WTC11 (cell line): ENCODE measurements around the gene PAX8. TPM values are rescaled to one million over a fixed set of nuclear protein-coding genes. Genes with fewer than 3 reads are reported as not detected.
"Not testable (repeated sequence)": the region's sequence is repeated elsewhere in the genome, so short reads cannot be mapped to it uniquely, and the experiment has no call there.

ENCODE experiments used
- ATAC-seq: fragments of 200-7000 bp; cut with Tn5 transposase; 2 replicates; pipeline ENCODE4 v1.10.0; 2021; ENCODE audit warnings: mild to moderate bottlenecking, moderate library complexity
- CTCF ChIA-PET: fragments of 300-600 bp; sonication (Branson Sonifier 250); formaldehyde crosslinking; loops from one replicate; lab custom pipeline; 2021; ENCODE audit warnings: antibody characterized with exemption; lab: Charles Lee
- POLR2A ChIA-PET: fragments of 350-600 bp; sonication (Branson Sonifier 250); formaldehyde crosslinking; loops from one replicate; lab custom pipeline; 2021; ENCODE audit warnings: antibody characterized with exemption; lab: Charles Lee
- DNase-seq: peaks from one replicate; pipeline ENCODE4 v3.0.0; 2021; ENCODE audit warnings: low spot score
- H3K27ac Mint-ChIP-seq: 2 replicates; pipeline ENCODE4 v1.8.0; 2021; ENCODE audit warnings: mixed read lengths
- H3K27me3 Mint-ChIP-seq: 2 replicates; pipeline ENCODE4 v1.8.0; 2021; ENCODE audit warnings: low read depth, mild to moderate bottlenecking, moderate library complexity, mixed read lengths
- H3K36me3 Mint-ChIP-seq: 2 replicates; pipeline ENCODE4 v1.8.0; 2021; ENCODE audit warnings: mixed read lengths
- H3K4me1 Mint-ChIP-seq: 2 replicates; pipeline ENCODE4 v1.8.0; 2022; ENCODE audit warnings: mixed read lengths
- H3K4me3 Mint-ChIP-seq: 2 replicates; pipeline ENCODE4 v1.8.0; 2021; ENCODE audit warnings: mild to moderate bottlenecking, moderate library complexity, mixed read lengths
- H3K9me3 Mint-ChIP-seq: 2 replicates; pipeline ENCODE4 v1.8.0; 2021; ENCODE audit warnings: mixed read lengths
- GTF2I ChIP-seq: fragments of 250-450 bp; sonication (Bioruptor Pico); conservative IDR thresholded peaks from 2 replicates; pipeline ENCODE4 v1.4.0; 2021; ENCODE audit warnings: mild to moderate bottlenecking
- RORB ChIP-seq: fragments of 250-450 bp; sonication (Bioruptor Pico); IDR thresholded peaks from 2 replicates; pipeline ENCODE4 v1.9.0; 2021; ENCODE audit warnings: mild to moderate bottlenecking
- SOX15 ChIP-seq: fragments of 250-450 bp; sonication (Bioruptor Pico); IDR thresholded peaks from 2 replicates; pipeline ENCODE4 v1.9.0; 2021; ENCODE audit warnings: mild to moderate bottlenecking
- ZNF263 ChIP-seq: sonication (generic); formaldehyde crosslinking; IDR thresholded peaks from 2 replicates; pipeline ENCODE4 v1.8.1; 2022; ENCODE audit warnings: low read depth, mild to moderate bottlenecking, moderate library complexity, missing genetic modification reagents
- ZNF512 ChIP-seq: sonication (generic); formaldehyde crosslinking; IDR thresholded peaks from 2 replicates; pipeline ENCODE4 v1.8.1; 2022; ENCODE audit warnings: missing genetic modification reagents, borderline replicate concordance
- ZNF671 ChIP-seq: fragments of 250-450 bp; sonication (Bioruptor Pico); IDR thresholded peaks from 2 replicates; pipeline ENCODE4 v1.8.0; 2021; ENCODE audit warnings: mild to moderate bottlenecking
- total RNA-seq: library from RNA; stranded (reverse); gene quantifications from 3 replicates; pipeline ENCODE4 v1.2.3, GENCODE V29; 2021
- TF ChIP-seq, protein P1 (sequence below): sonication (generic); formaldehyde crosslinking; IDR thresholded peaks from 2 replicates; pipeline ENCODE4 v1.8.1; 2022; ENCODE audit warnings: mild to moderate bottlenecking, missing genetic modification reagents, moderate library complexity, borderline replicate concordance
- TF ChIP-seq, protein P2 (sequence below): sonication (generic); formaldehyde crosslinking; IDR thresholded peaks from 2 replicates; pipeline ENCODE4 v1.8.1; 2023; ENCODE audit warnings: mild to moderate bottlenecking, missing genetic modification reagents, borderline replicate concordance
- TF ChIP-seq, protein P3 (sequence below): fragments of 250-450 bp; sonication (Bioruptor Pico); IDR thresholded peaks from 2 replicates; pipeline ENCODE4 v1.9.0; 2021; ENCODE audit warnings: moderate library complexity, mild to moderate bottlenecking, inconsistent platforms, borderline replicate concordance
- TF ChIP-seq, protein P4 (sequence below): sonication (generic); formaldehyde crosslinking; IDR thresholded peaks from 2 replicates; pipeline ENCODE4 v1.8.1; 2022; ENCODE audit warnings: low read depth, mild to moderate bottlenecking, moderate library complexity, missing genetic modification reagents, borderline replicate concordance

The PAX8 gene
- total RNA-seq, 1 experiment from 2014 or later: 0.35 TPM

GRCh38 chr2:113324684-113325160, 46.0 kb upstream of the PAX8 start:
- ChIA-PET CTCF (no interaction called here), POLR2A (no interaction called here)
- Mint-ChIP-seq H3K4me3 (peak overlapping the region; percentile 75), H3K4me1 (peaks cover 13% of the 10 kb centered on the region), H3K27me3 (peaks cover 47% of the 10 kb centered on the region), H3K36me3 (no peaks in the 10 kb centered on the region), H3K9me3 (no peaks in the 10 kb centered on the region), H3K27ac (no peak overlapping the region)
- TF ChIP-seq, protein P1, sequence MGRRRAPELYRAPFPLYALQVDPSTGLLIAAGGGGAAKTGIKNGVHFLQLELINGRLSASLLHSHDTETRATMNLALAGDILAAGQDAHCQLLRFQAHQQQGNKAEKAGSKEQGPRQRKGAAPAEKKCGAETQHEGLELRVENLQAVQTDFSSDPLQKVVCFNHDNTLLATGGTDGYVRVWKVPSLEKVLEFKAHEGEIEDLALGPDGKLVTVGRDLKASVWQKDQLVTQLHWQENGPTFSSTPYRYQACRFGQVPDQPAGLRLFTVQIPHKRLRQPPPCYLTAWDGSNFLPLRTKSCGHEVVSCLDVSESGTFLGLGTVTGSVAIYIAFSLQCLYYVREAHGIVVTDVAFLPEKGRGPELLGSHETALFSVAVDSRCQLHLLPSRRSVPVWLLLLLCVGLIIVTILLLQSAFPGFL (CRISPR knock-in tag): no peak
- TF ChIP-seq ZNF512: peak; percentile 90; the same call in 1 of the 2 replicates
- ATAC-seq (peak; percentile 81), DNase-seq (peak; percentile 68)

GRCh38 chr2:113323129-113323528, 44.4 kb upstream of the PAX8 start:
- H3K9me3 Mint-ChIP-seq, ATAC-seq, H3K27ac Mint-ChIP-seq, H3K4me3 Mint-ChIP-seq, POLR2A ChIA-PET, DNase-seq, H3K36me3 Mint-ChIP-seq: not testable (repeated sequence)
- H3K4me1 Mint-ChIP-seq: peaks cover 13% of the 10 kb centered on the region
- H3K27me3 Mint-ChIP-seq: peaks cover 54% of the 10 kb centered on the region
- CTCF ChIA-PET: interaction anchor here (2.1 kb wide), 1 partner anchor 119 kb away, joined by 7 read pairs; no protein-coding TSS in a partner anchor

GRCh38 chr2:113320106-113320505, 41.4 kb upstream of the PAX8 start:
- H3K27ac Mint-ChIP-seq, POLR2A ChIA-PET, DNase-seq, H3K4me3 Mint-ChIP-seq, H3K9me3 Mint-ChIP-seq, H3K36me3 Mint-ChIP-seq: not testable (repeated sequence)
- H3K27me3 Mint-ChIP-seq: peaks cover 60% of the 10 kb centered on the region
- CTCF ChIA-PET: interaction anchor here (0.6 to 1.3 kb wide), 3 partner anchors 37 to 116 kb away, joined by 3 to 10 read pairs (median 4); no protein-coding TSS in a partner anchor
- ATAC-seq: peak; percentile 52
- H3K4me1 Mint-ChIP-seq: peaks cover 12% of the 10 kb centered on the region

- H3K27ac Mint-ChIP-seq, CTCF ChIA-PET, H3K4me1 Mint-ChIP-seq, H3K36me3 Mint-ChIP-seq, H3K9me3 Mint-ChIP-seq, H3K4me3 Mint-ChIP-seq, DNase-seq, POLR2A ChIA-PET, ATAC-seq: not testable (repeated sequence)
- peaks cover 57% of the 10 kb centered on the region for H3K27me3 Mint-ChIP-seq
These were observed 40.2 kb upstream of the PAX8 start for GRCh38 chr2:113318941-113319340.

DNA sequence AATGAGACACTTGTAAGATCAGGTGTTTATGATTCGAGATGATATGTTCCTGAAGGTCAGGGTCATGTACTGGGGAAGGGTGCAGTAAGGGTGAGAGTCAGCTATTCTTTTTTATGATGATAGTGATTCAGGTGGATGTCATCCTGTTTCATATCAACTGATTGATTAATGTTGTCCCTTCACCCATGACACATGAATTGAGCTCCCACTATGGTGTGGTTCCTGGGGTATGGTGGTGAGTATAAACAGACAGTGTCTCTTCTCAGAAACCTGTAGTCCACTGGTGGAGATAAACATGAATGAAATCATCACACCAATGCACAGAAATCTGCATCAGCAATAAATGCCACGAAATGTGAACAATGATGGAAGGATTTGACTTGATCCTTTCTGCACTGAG, 37.4 kb upstream of the PAX8 start:
- Mint-ChIP-seq H3K36me3 (no peaks in the 10 kb centered on the region), H3K4me1 (peaks cover 7% of the 10 kb centered on the region), H3K9me3 (no peaks in the 10 kb centered on the region), H3K27ac (no peak overlapping the region), H3K27me3 (peaks cover 40% of the 10 kb centered on the region)
- no peak for ATAC-seq
- POLR2A ChIA-PET: no interaction called here
- TF ChIP-seq RORB: no peak
- TF ChIP-seq ZNF263 (CRISPR knock-in tag): no peak
- no peak for TF ChIP-seq ZNF512
- no peak for TF ChIP-seq ZNF671 (CRISPR knock-in tag)
- TF ChIP-seq SOX15 (CRISPR knock-in tag): no peak
- TF ChIP-seq, protein P2, sequence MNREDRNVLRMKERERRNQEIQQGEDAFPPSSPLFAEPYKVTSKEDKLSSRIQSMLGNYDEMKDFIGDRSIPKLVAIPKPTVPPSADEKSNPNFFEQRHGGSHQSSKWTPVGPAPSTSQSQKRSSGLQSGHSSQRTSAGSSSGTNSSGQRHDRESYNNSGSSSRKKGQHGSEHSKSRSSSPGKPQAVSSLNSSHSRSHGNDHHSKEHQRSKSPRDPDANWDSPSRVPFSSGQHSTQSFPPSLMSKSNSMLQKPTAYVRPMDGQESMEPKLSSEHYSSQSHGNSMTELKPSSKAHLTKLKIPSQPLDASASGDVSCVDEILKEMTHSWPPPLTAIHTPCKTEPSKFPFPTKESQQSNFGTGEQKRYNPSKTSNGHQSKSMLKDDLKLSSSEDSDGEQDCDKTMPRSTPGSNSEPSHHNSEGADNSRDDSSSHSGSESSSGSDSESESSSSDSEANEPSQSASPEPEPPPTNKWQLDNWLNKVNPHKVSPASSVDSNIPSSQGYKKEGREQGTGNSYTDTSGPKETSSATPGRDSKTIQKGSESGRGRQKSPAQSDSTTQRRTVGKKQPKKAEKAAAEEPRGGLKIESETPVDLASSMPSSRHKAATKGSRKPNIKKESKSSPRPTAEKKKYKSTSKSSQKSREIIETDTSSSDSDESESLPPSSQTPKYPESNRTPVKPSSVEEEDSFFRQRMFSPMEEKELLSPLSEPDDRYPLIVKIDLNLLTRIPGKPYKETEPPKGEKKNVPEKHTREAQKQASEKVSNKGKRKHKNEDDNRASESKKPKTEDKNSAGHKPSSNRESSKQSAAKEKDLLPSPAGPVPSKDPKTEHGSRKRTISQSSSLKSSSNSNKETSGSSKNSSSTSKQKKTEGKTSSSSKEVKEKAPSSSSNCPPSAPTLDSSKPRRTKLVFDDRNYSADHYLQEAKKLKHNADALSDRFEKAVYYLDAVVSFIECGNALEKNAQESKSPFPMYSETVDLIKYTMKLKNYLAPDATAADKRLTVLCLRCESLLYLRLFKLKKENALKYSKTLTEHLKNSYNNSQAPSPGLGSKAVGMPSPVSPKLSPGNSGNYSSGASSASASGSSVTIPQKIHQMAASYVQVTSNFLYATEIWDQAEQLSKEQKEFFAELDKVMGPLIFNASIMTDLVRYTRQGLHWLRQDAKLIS (CRISPR knock-in tag): no peak
- TF ChIP-seq, protein P3, sequence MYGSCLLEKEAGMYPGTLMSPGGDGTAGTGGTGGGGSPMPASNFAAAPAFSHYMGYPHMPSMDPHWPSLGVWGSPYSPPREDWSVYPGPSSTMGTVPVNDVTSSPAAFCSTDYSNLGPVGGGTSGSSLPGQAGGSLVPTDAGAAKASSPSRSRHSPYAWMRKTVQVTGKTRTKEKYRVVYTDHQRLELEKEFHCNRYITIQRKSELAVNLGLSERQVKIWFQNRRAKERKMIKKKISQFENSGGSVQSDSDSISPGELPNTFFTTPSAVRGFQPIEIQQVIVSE (CRISPR knock-in tag): no peak
- TF ChIP-seq, protein P4, sequence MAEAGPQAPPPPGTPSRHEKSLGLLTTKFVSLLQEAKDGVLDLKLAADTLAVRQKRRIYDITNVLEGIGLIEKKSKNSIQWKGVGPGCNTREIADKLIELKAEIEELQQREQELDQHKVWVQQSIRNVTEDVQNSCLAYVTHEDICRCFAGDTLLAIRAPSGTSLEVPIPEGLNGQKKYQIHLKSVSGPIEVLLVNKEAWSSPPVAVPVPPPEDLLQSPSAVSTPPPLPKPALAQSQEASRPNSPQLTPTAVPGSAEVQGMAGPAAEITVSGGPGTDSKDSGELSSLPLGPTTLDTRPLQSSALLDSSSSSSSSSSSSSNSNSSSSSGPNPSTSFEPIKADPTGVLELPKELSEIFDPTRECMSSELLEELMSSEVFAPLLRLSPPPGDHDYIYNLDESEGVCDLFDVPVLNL (CRISPR knock-in tag): no peak
- TF ChIP-seq GTF2I (CRISPR knock-in tag): no peak
- TF ChIP-seq, all 79 proteins: peak for 0
- no peak for DNase-seq
- H3K4me3 Mint-ChIP-seq: no peak overlapping the region
- CTCF ChIA-PET: no interaction called here

DNA sequence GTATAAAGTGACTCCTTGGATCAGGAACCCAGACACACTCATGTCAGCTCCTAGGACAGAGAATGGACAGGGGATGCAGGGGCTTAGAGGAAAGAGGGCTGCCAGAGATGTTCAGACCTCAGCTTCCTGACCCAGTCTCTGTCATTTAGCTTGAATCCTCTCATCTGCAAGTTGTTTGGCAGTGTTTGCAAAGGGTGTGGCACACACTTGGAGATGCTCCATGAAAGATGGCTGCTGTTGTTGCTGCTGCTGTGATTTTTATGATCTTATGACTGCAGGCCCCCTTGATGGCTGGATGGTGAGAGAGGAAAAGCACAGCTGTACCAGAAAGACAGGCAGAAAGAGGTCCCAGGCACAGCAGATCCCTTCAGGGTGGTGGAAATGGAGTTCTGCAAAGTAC, 35.9 kb upstream of the PAX8 start:
- POLR2A ChIA-PET, ATAC-seq, CTCF ChIA-PET, H3K9me3 Mint-ChIP-seq, H3K4me1 Mint-ChIP-seq, H3K4me3 Mint-ChIP-seq, H3K36me3 Mint-ChIP-seq, H3K27ac Mint-ChIP-seq, DNase-seq: not testable (repeated sequence)
- peaks cover 34% of the 10 kb centered on the region for H3K27me3 Mint-ChIP-seq
